Neuronal stem cell (in vitro differentiated cells): ENCODE results near the gene KCNK3.

ENCODE experiments used
- DNase-seq: peaks from one replicate; pipeline ENCODE4 v3.0.0-alpha.2; 2013; ENCODE audit warnings: low spot score
- H2AFZ ChIP-seq: one replicate; pipeline ENCODE4 v1.6.1; 2013; ENCODE audit warnings: mild to moderate bottlenecking, low read length, inconsistent platforms
- H2AK5ac ChIP-seq: 2 replicates; pipeline ENCODE4 v1.6.1; 2013; ENCODE audit warnings: low read depth, mild to moderate bottlenecking, inconsistent platforms, low read length, moderate library complexity, mixed read lengths
- H2BK120ac ChIP-seq: 2 replicates; pipeline ENCODE4 v1.6.1; 2013; ENCODE audit warnings: low read depth, mild to moderate bottlenecking, inconsistent platforms, low read length, moderate library complexity, mixed read lengths
- H2BK12ac ChIP-seq: one replicate; pipeline ENCODE4 v1.6.1; 2013; ENCODE audit warnings: low read length, inconsistent platforms
- H2BK15ac ChIP-seq: 2 replicates; pipeline ENCODE4 v1.6.1; 2013; ENCODE audit warnings: mild to moderate bottlenecking, low read length, inconsistent platforms, mixed read lengths
- H2BK5ac ChIP-seq: one replicate; pipeline ENCODE4 v1.6.1; 2013; ENCODE audit warnings: inconsistent platforms, mild to moderate bottlenecking, low read length, moderate library complexity
- H3K14ac ChIP-seq: one replicate; pipeline ENCODE4 v1.6.1; 2013; ENCODE audit warnings: low read length, inconsistent platforms
- H3K18ac ChIP-seq: 2 replicates; pipeline ENCODE4 v1.6.1; 2013; ENCODE audit warnings: low read length, inconsistent platforms
- H3K23ac ChIP-seq: 2 replicates; pipeline ENCODE4 v1.6.1; 2013; ENCODE audit warnings: low read depth, mild to moderate bottlenecking, mixed read lengths, low read length, inconsistent platforms; ENCODE audit not compliant: poor library complexity
- H3K27ac ChIP-seq: replicated peaks from 3 replicates; pipeline ENCODE4 v1.5.1; 2013; ENCODE audit warnings: low read length, inconsistent platforms
- H3K27me3 ChIP-seq, 3 experiments: 2 replicates each; pipeline ENCODE4 v1.6.1; 2013; ENCODE audit warnings: low read length in 3 of 3, mild to moderate bottlenecking in 2 of 3, inconsistent platforms in 1 of 3, low read depth in 1 of 3, mixed read lengths in 1 of 3, moderate library complexity in 1 of 3; ENCODE audit not compliant: control insufficient read depth in 3 of 3, insufficient read depth in 3 of 3
- H3K36me3 ChIP-seq, 2 donors: replicated peaks in 1 of 2; 2 replicates each; pipeline ENCODE4 v1.6.1; 2013; ENCODE audit warnings: low read length in 2 of 2; ENCODE audit not compliant: control insufficient read depth in 2 of 2, insufficient read depth in 2 of 2
- H3K4ac ChIP-seq: 2 replicates; pipeline ENCODE4 v1.6.1; 2013; ENCODE audit warnings: inconsistent platforms, mild to moderate bottlenecking, low read length, moderate library complexity
- H3K4me1 ChIP-seq, 2 donors: 1 replicate in 1 of 2; 2 replicates in 1 of 2; pipeline ENCODE4 v1.6.1; 2013; ENCODE audit warnings: low read length in 2 of 2, low read depth in 1 of 2; ENCODE audit not compliant: control insufficient read depth in 2 of 2, insufficient read depth in 1 of 2
- H3K4me2 ChIP-seq: one replicate; pipeline ENCODE4 v1.6.1; 2013; ENCODE audit warnings: mild to moderate bottlenecking, low read length, inconsistent platforms; ENCODE audit not compliant: insufficient read depth, poor library complexity, severe bottlenecking
- H3K4me3 ChIP-seq, 2 donors: 2 replicates each; pipeline ENCODE4 v1.5.1; 2013; ENCODE audit warnings: low read length in 2 of 2, mild to moderate bottlenecking in 2 of 2, inconsistent platforms in 1 of 2, moderate library complexity in 1 of 2
- H3K79me1 ChIP-seq: one replicate; pipeline ENCODE4 v1.6.1; 2013; ENCODE audit warnings: low read depth, mild to moderate bottlenecking, inconsistent platforms, low read length, moderate library complexity
- H3K9ac ChIP-seq: one replicate; pipeline ENCODE4 v1.6.1; 2013; ENCODE audit warnings: mild to moderate bottlenecking, low read depth, low read length, inconsistent platforms; ENCODE audit not compliant: poor library complexity
- H3K9me3 ChIP-seq, 2 donors: replicated peaks in 1 of 2; 2 replicates each; pipeline versions ENCODE3 to v1.6.1; 2013; ENCODE audit warnings: low read length in 2 of 2, mild to moderate bottlenecking in 2 of 2, inconsistent platforms in 1 of 2, low read depth in 1 of 2, mixed read lengths in 1 of 2, moderate library complexity in 1 of 2; ENCODE audit not compliant: control insufficient read depth in 2 of 2, insufficient read depth in 1 of 2
- H4K8ac ChIP-seq: one replicate; pipeline ENCODE4 v1.6.1; 2013; ENCODE audit warnings: low read depth, mild to moderate bottlenecking, inconsistent platforms, low read length, moderate library complexity
- H4K91ac ChIP-seq: one replicate; pipeline ENCODE4 v1.6.1; 2013; ENCODE audit warnings: low read length, low read depth, mild to moderate bottlenecking, inconsistent platforms; ENCODE audit not compliant: poor library complexity
- WGBS, 2 donors: extraction: QIAGEN DNeasy Blood & Tissue Kit; methylation state at CpG; one replicate each; pipeline ENCODE4 v1.1.7; 2013; ENCODE audit warnings: missing lambda C conversion rate in 2 of 2, mixed read lengths in 1 of 2; ENCODE audit not compliant: insufficient read length in 2 of 2, insufficient replicate concordance in 1 of 2; ENCODE audit errors: extremely low coverage in 2 of 2; 5-methylcytosine and 5-hydroxymethylcytosine counted together

The KCNK3 gene

DNA sequence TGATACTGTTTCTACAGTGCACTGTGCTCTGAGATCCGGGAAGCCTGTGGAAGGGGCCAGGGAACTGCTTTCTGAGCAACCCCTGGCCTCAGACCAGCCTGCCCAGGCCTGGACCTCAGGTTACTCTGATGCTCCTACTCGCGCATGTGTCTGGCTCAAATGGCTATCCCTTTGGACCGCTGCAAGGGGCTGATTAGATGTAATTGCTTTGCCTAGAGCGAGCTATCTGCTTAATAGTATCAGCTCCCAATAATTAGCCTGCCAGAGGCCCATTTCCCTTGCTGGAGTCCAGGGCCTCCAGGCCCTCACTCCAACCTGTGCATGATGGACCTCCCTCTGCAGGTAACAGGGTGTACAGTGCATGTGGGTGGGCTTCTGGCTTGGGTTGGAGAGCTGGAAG lies 7.2 kb upstream of the KCNK3 start:
- Histone ChIP-seq H3K9ac (no peak overlapping the region), H3K4ac (no peak overlapping the region), H3K27me3 (peaks cover 0 to 71% (median 0%) of the 10 kb centered on the region in 3 experiments), H2AK5ac (peak overlapping the region; percentile 6), H3K4me2 (no peak overlapping the region), H2BK5ac (no peak overlapping the region), H3K36me3 (no peaks in the 10 kb centered on the region), H3K4me1 (peaks cover 18 to 25% of the 10 kb centered on the region in 2 donors), H4K91ac (no peak overlapping the region), H2BK12ac (no peak overlapping the region), H2AFZ (no peak overlapping the region), H3K18ac (no peak overlapping the region), H3K27ac (no peak overlapping the region), H3K23ac (no peak overlapping the region), H3K4me3 (no peak overlapping the region), H4K8ac (no peak overlapping the region), H2BK120ac (no peak overlapping the region), H3K9me3 (no peaks in the 10 kb centered on the region), H3K79me1 (no peaks in the 10 kb centered on the region), H3K14ac (no peak overlapping the region), H2BK15ac (no peak overlapping the region)
- WGBS, 2 donors = no CpG with 5 or more reads among the region's 5 CpGs
- DNase-seq = no peak

DNA sequence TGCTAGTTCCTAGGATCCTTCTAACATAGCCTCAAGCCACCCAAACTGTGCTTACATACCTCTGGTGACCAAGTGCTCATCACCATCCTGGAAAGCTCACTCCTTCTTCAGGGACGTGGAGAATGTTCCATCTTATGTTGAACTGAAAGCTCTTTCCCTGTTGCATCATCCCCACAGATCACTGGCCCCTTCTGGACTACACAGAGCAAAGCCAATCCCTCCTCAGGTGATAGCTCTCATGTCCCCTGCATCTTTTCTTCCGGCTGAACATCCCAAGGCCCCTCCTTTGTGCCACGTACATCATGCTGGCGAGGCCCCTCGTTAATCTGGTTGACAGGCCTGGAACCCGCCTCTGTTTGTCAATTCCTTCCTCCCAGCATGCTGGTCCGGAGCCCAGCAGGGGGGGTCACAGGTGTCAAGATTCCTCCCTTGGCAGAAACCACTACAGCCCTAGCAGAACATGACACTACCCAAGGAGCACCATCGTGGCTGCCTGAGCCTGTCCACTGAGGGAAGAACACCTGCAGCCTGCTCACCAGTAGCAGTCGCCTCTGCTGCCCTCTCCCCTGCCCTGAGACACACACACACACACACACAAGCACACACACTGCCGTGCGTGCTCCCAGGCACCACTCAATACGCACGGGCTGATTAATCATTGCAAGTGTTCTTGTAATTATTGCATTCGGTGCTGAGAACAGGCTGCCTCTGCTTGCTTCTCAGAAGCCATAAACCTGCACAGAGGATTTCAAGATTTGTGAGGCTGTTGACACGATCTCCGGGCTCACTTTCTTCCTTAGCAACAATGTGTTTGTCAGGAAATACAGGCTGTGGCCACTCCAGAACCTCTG lies 6.3 kb upstream of the KCNK3 start:
- Histone ChIP-seq H3K4me2 (no peak overlapping the region), H3K4me3 (no peak overlapping the region), H2BK12ac (no peak overlapping the region), H3K27me3 (peaks cover 0 to 72% (median 0%) of the 10 kb centered on the region in 3 experiments), H4K91ac (no peak overlapping the region), H3K4me1 (peaks cover 18 to 25% of the 10 kb centered on the region in 2 donors), H3K9me3 (no peaks in the 10 kb centered on the region), H3K14ac (peak overlapping the region; percentile 21), H3K9ac (no peak overlapping the region), H2BK15ac (no peak overlapping the region), H2BK120ac (no peak overlapping the region), H3K36me3 (no peaks in the 10 kb centered on the region), H3K27ac (no peak overlapping the region), H2AK5ac (no peak overlapping the region), H2AFZ (no peak overlapping the region), H2BK5ac (no peak overlapping the region), H3K18ac (no peak overlapping the region), H3K23ac (no peak overlapping the region), H3K4ac (no peak overlapping the region), H4K8ac (no peak overlapping the region), H3K79me1 (no peaks in the 10 kb centered on the region)
- no CpG with 5 or more reads among the region's 16 CpGs for WGBS, 2 donors
- DNase-seq = no peak

DNA sequence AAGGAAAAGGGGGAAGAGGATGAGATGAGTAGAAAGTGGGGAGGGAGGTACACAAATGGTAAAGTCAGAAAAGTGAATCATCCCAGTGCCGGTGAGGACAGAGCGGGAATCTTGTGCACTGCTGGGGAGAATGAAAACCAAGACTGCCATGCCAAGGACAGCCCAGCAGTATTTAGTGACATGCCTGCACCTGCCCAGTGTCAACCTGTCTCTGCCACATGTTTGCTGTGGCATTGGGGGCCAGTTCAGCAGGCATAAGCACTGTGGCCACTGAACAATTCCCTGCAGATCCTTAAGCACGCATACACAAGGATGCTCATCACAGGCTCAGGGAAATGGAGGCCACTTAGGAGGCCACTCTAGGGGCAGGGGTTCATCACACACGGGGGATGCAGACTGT lies 5.2 kb upstream of the KCNK3 start:
- H2AK5ac ChIP-seq = peak overlapping the region; percentile 0
- no peak overlapping the region for H3K27ac ChIP-seq
- WGBS, 2 donors = no CpG with 5 or more reads among the region's 4 CpGs

GRCh38 chr2:26687801-26688200 lies 4.7 kb upstream of the KCNK3 start:
- Histone ChIP-seq H2BK5ac (no peak overlapping the region), H3K36me3 (no peaks in the 10 kb centered on the region), H3K9ac (no peak overlapping the region), H3K18ac (peak overlapping the region; percentile 72), H3K23ac (no peak overlapping the region), H2AFZ (no peak overlapping the region), H3K4me3 (no peak overlapping the region), H3K4me1 (peaks cover 21 to 24% of the 10 kb centered on the region in 2 donors), H3K9me3 (no peaks in the 10 kb centered on the region), H2AK5ac (peak overlapping the region; percentile 43), H3K4ac (no peak overlapping the region), H4K8ac (no peak overlapping the region), H3K27ac (no peak overlapping the region), H2BK120ac (no peak overlapping the region), H2BK15ac (peak overlapping the region; percentile 56), H3K27me3 (peaks cover 0 to 66% (median 3%) of the 10 kb centered on the region in 3 experiments), H3K79me1 (no peaks in the 10 kb centered on the region), H4K91ac (no peak overlapping the region), H3K4me2 (no peak overlapping the region), H2BK12ac (no peak overlapping the region), H3K14ac (peak overlapping the region; percentile 31)
- no peak for DNase-seq
- no CpG with 5 or more reads among the region's 5 CpGs for WGBS, 2 donors

More for the DNA sequence above, 5.2 kb upstream of the KCNK3 start:
- H3K27me3 ChIP-seq = peaks cover 0 to 70% (median 3%) of the 10 kb centered on the region in 3 experiments
- no peaks in the 10 kb centered on the region for H3K36me3 ChIP-seq
- no peaks in the 10 kb centered on the region for H3K9me3 ChIP-seq
- H3K4ac ChIP-seq = no peak overlapping the region
- H3K14ac ChIP-seq = no peak overlapping the region
- no peak overlapping the region for H4K91ac ChIP-seq
- H3K79me1 ChIP-seq = no peaks in the 10 kb centered on the region
- H2BK12ac ChIP-seq = no peak overlapping the region
- H2BK5ac ChIP-seq = no peak overlapping the region
- H3K4me2 ChIP-seq = no peak overlapping the region
- peaks cover 21 to 24% of the 10 kb centered on the region in 2 donors for H3K4me1 ChIP-seq
- H3K18ac ChIP-seq = peak overlapping the region; percentile 7
- H2AFZ ChIP-seq = no peak overlapping the region
- no peak overlapping the region for H3K4me3 ChIP-seq
- no peak overlapping the region for H3K9ac ChIP-seq
- H2BK15ac ChIP-seq = peak overlapping the region; percentile 56
- DNase-seq = no peak
- no peak overlapping the region for H3K23ac ChIP-seq
- H2BK120ac ChIP-seq = no peak overlapping the region
- no peak overlapping the region for H4K8ac ChIP-seq
